Measurements from ENCODE around the gene EXOC3L1. TPM values are rescaled to one million over a fixed set of nuclear protein-coding genes. Genes with fewer than 3 reads are reported as not detected.

The EXOC3L1 gene
- total RNA-seq, 1 donor from 2014 or later = 15.6 TPM

DNA sequence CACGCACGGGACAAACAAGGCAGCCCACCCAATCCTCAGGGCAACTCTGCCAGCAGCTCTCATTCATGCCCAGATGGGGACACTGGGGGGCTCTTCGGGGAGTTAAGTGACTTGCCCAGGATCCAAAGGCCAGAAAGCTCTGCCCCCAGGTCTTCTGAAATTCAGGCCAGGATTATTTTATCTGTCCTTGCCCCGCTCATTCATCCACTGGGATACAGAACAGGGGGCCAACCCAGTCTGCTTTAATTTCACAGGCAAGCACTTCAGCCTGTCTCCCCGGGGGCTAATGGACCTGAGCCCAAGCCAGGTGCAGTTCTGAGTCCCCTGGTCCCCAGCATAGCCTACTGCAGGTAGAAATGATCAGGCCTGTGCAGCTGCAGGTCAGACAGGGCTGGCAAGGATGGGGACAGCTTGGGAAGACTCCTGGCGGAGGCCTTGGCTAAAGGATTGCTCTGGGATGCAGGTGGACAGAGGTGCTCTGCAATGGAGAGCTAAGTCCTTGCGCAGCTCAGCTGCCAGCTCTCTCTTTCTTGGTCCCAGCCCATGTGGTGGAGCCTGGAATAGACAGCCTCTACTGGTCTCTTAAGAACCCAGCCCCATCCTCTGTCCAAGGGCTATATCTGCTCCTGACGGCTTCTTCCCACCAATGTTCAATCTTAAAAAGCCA, 38.4 kb downstream of the EXOC3L1 start:
- Histone ChIP-seq H3K4me3 (peak overlapping the region; percentile 68), H3K9me3 (no peaks in the 10 kb centered on the region), H3K4me1 (peaks cover 33% of the 10 kb centered on the region), H3K27me3 (ENCODE audit: low read depth) (peaks cover 12% of the 10 kb centered on the region), H3K36me3 (peaks cover 30% of the 10 kb centered on the region), H3K27ac (peak overlapping the region; percentile 84)
- TF ChIP-seq, protein P1, sequence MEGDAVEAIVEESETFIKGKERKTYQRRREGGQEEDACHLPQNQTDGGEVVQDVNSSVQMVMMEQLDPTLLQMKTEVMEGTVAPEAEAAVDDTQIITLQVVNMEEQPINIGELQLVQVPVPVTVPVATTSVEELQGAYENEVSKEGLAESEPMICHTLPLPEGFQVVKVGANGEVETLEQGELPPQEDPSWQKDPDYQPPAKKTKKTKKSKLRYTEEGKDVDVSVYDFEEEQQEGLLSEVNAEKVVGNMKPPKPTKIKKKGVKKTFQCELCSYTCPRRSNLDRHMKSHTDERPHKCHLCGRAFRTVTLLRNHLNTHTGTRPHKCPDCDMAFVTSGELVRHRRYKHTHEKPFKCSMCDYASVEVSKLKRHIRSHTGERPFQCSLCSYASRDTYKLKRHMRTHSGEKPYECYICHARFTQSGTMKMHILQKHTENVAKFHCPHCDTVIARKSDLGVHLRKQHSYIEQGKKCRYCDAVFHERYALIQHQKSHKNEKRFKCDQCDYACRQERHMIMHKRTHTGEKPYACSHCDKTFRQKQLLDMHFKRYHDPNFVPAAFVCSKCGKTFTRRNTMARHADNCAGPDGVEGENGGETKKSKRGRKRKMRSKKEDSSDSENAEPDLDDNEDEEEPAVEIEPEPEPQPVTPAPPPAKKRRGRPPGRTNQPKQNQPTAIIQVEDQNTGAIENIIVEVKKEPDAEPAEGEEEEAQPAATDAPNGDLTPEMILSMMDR (IDR thresholded peaks at IDR 0.05) = no peak
- intact Hi-C loops (cut with DNase I) = loop anchor here (10.0 kb wide), 1 partner anchor 177 kb away; no protein-coding TSS in a partner anchor
- ATAC-seq (no peak), DNase-seq (no peak)

DNA sequence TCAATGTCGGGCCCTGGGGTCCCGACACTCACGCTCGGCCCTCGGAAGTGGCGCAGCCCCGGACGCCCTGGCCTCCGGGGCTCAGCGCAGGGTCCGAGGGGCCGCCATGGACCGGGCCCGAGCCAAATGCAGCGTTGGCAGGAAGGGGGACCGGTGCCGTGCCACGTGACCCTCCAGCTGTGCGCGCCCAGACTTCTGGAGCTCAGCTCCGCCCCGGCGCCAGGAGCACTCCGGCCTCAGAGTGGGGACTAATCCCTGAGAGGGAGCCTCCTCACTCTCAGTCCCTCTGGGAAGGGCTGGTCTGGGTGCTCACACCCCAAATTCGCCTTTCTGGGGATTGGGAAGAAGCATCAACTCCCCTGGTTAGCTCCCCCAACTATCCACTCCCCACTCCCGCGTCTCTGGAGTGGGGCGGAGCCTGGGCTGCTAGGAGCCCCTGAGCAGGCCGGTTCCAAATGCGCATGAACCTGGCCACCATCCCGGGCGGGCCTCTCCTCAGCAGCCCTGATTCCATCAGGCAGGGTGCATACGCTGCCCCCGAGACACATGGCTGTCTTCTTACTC, 39.0 kb downstream of the EXOC3L1 start, which contains the start of gene B3GNT9:
TSS of gene B3GNT9 (minus strand) at position 166 of the 564 bp plus-strand sequence. CDS start 513 bp downstream, outside the sequence.
- Histone ChIP-seq H3K27ac (peak within 1 kb of the TSS; percentile 84), H3K36me3 (peaks cover 37% of the 10 kb centered on the region), H3K9me3 (no peaks in the 10 kb centered on the region), H3K4me1 (peaks cover 33% of the 10 kb centered on the region), H3K4me3 (peak within 1 kb of the TSS; percentile 68), H3K27me3 (ENCODE audit: low read depth) (peaks cover 12% of the 10 kb centered on the region)
- intact Hi-C loops (cut with DNase I) = loop anchor here (10.0 kb wide), 1 partner anchor 176 kb away; no protein-coding TSS in a partner anchor
- DNase-seq (peak; percentile 84), ATAC-seq (peak; percentile 82 to 86)
- TF ChIP-seq, protein P1 (IDR thresholded peaks at IDR 0.05) = no peak

DNA sequence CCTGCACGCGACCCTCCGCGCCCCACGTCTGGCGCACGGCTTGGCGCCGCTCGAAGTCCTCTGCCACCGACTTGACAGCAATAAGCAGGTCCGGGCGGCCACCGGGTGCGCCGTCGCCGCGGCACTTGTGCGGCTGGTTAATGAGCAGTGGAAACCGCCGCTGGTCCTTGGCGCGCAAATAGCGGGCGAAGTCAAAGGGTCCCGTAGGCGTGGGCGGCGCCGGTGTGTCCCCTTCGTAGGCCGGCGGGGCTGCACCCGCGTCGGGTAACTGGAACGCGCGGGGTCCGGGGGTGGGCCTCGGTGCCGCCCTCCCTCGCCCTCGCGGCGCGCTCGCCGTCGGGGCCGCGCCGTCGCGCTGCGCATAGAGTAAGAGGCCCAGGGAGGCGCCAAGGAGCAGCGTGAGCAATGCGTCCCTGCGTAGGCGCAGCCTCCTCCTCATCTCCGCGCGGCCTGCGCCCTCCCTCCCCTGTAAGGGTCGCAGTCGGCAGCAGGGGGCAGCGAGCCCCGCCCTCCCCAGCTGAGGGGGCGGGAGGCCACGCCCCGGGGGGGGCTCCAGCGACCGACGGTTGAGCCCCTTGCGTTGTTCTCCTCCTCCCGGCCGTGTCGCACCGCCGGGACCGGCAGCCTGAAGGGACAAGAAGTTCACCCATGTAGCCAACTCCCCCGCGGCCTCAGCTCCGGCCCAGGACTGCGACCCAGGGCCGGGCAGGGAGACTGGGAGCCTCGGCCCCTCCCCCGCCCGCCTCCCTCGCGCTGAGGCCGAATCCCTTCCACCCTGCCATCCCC, 39.7 kb downstream of the EXOC3L1 start:
- intact Hi-C loops (cut with DNase I) = loop anchor here (10.0 kb wide), 1 partner anchor 175 kb away; no protein-coding TSS in a partner anchor
- peak; percentile 63 for DNase-seq
- TF ChIP-seq, protein P1 (IDR thresholded peaks at IDR 0.05) = no peak
- H3K27ac ChIP-seq = peak overlapping the region; percentile 84
- peak; percentile 75 to 76 for ATAC-seq
- H3K36me3 ChIP-seq = peaks cover 43% of the 10 kb centered on the region
- peaks cover 12% of the 10 kb centered on the region for H3K27me3 ChIP-seq (ENCODE audit: low read depth)
- peaks cover 27% of the 10 kb centered on the region for H3K4me1 ChIP-seq
- H3K9me3 ChIP-seq = no peaks in the 10 kb centered on the region
- peak overlapping the region; percentile 68 for H3K4me3 ChIP-seq

DNA sequence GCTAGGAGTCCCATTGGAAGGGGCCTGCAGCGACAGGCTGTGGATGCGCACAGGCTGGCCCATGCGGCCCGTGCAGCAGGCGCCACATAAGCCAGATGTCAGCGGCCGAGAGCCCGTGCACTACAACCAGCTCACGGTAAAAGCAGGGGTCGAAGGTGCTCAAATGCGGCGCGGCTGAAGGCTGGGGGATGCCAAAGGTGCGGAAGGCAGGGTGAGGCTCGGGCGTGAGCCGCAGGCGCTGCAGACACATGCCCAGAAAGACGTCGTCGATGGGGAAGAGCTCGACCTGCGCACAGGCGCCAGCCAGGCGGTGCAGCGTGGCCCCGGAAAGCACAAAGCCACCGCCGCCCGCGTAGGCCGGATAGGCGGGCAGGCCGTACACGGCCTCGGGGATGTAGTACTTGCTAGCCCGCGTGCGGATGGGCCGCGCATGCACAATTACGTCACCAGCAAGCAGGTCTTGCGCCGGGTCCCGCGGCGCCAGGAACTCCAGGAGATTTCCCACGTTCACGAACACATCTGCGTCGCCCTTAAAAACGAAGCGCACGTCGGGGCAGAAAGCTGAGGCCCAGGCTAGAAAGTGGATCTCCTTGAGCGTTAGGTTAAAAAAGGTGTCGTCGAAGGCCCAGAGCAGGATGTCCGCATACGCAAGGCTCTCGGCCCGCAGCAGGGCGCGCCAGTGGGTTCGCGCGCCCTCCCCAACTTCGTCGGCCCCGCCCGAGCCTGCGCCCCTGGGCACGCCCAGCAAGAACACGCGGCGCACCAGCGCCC, 40.5 kb downstream of the EXOC3L1 start:
- Histone ChIP-seq H3K27me3 (ENCODE audit: low read depth) (peaks cover 12% of the 10 kb centered on the region), H3K27ac (no peak overlapping the region), H3K4me3 (peak overlapping the region; percentile 68), H3K36me3 (peaks cover 51% of the 10 kb centered on the region), H3K9me3 (no peaks in the 10 kb centered on the region), H3K4me1 (peaks cover 21% of the 10 kb centered on the region)
- intact Hi-C loops (cut with DNase I) = loop anchor here (10.0 kb wide), 1 partner anchor 175 kb away; no protein-coding TSS in a partner anchor
- ATAC-seq (no peak), DNase-seq (no peak)
- TF ChIP-seq, protein P1 (IDR thresholded peaks at IDR 0.05) = no peak
